ENCODE data around the gene FSTL5. TPM values are rescaled to one million over a fixed set of nuclear protein-coding genes. Genes with fewer than 3 reads are reported as not detected.

The FSTL5 gene
- total and polyA plus RNA-seq, 2 experiments from 2014 or later: 0.29 to 0.57 TPM

- H2AFZ ChIP-seq: no peak overlapping the region
- no peaks in the 10 kb centered on the region for H3K36me3 ChIP-seq (replicated peaks; ENCODE audit: insufficient read depth, low read depth)
These were observed 349.9 kb downstream of the FSTL5 start for GRCh38 chr4:161813889-161814288.

DNA sequence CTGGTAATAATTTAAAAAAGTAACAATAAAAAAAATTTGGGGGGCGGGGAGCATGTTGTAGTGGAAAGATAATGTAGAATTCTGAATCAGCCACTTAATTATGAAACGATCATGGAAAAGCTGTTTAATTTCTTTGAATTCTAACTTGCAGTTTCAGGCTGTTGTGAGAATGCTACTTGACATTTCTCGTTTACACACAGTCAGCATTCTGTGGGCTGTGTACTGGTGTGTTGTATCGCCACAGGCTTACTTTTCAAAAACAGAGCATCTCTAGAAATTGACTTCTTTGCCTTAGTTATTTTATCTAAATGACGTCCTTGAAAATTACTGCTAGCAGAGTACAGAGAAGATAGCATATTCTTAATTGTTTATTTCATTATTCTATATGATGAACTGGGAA, 350.4 kb downstream of the FSTL5 start:
- Histone ChIP-seq H3K9me2 (replicated peaks; ENCODE audit: insufficient read depth) (no peaks in the 10 kb centered on the region), H3K27me3 (no peaks in the 10 kb centered on the region), H2AFZ (no peak overlapping the region), H3K4me2 (no peak overlapping the region), H4K20me1 (ENCODE audit: insufficient read depth, poor library complexity, severe bottlenecking) (no peaks in the 10 kb centered on the region), H3K79me2 (no peaks in the 10 kb centered on the region), H3K4me3 (no peak overlapping the region), H3K4me1 (ENCODE audit: insufficient read depth) (no peaks in the 10 kb centered on the region), H3K9me3 (ENCODE audit: low read depth) (no peaks in the 10 kb centered on the region), H3K36me3 (replicated peaks; ENCODE audit: insufficient read depth, low read depth) (no peaks in the 10 kb centered on the region), H3K27ac (no peak overlapping the region)
- TF ChIP-seq CTCF (IDR thresholded peaks at IDR 0.05; ENCODE audit: poor library complexity) (no peak), EZH2 (IDR thresholded peaks at IDR 0.05; ENCODE audit: borderline replicate concordance) (no peak), EZH2phosphoT487 (IDR thresholded peaks at IDR 0.05; ENCODE audit: low read depth, severe bottlenecking, unreplicated experiment) (no peak)
- no peak for DNase-seq (ENCODE audit: low spot score)
- 75% methylated on average over 5 of the region's 5 CpGs for WGBS (ENCODE audit: low lambda C conversion rate, missing lambda C conversion rate)

More at GRCh38 chr4:161813889-161814288, 349.9 kb downstream of the FSTL5 start:
- Histone ChIP-seq H3K4me2 (no peak overlapping the region), H3K9me2 (replicated peaks; ENCODE audit: insufficient read depth) (no peaks in the 10 kb centered on the region), H4K20me1 (ENCODE audit: insufficient read depth, poor library complexity, severe bottlenecking) (no peaks in the 10 kb centered on the region), H3K27ac (no peak overlapping the region), H3K4me3 (no peak overlapping the region), H3K9me3 (ENCODE audit: low read depth) (no peaks in the 10 kb centered on the region), H3K4me1 (ENCODE audit: insufficient read depth) (no peaks in the 10 kb centered on the region), H3K27me3 (no peaks in the 10 kb centered on the region), H3K79me2 (no peaks in the 10 kb centered on the region)
- TF ChIP-seq EZH2 (IDR thresholded peaks at IDR 0.05; ENCODE audit: borderline replicate concordance): no peak
- TF ChIP-seq EZH2phosphoT487 (IDR thresholded peaks at IDR 0.05; ENCODE audit: low read depth, severe bottlenecking, unreplicated experiment): no peak
- TF ChIP-seq CTCF (IDR thresholded peaks at IDR 0.05; ENCODE audit: poor library complexity): no peak
- DNase-seq (ENCODE audit: low spot score): no peak

DNA sequence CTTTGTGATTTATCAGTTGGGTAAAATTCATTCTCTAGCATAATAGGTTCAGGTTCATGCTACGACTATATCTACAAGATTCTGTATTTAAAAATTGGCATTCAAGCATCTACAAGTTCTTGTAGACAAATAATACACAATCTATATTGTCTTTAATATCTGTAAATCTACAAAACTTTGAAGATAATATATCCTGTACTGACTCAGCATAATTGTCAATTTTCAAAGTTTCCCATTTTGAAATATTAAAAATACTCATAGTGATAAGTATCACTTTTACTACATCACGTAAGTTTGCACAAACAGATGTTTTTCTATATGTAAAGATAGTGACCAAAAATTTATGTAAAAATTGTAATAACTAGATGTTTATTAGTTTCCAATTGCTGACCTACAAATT, 360.6 kb downstream of the FSTL5 start:
- Histone ChIP-seq H3K4me1 (ENCODE audit: insufficient read depth) (no peaks in the 10 kb centered on the region), H3K27me3 (no peaks in the 10 kb centered on the region), H2AFZ (no peak overlapping the region), H3K27ac (no peak overlapping the region), H3K4me2 (no peak overlapping the region), H3K9me2 (replicated peaks; ENCODE audit: insufficient read depth) (no peaks in the 10 kb centered on the region), H4K20me1 (ENCODE audit: insufficient read depth, poor library complexity, severe bottlenecking) (no peaks in the 10 kb centered on the region), H3K4me3 (no peak overlapping the region), H3K36me3 (replicated peaks; ENCODE audit: insufficient read depth, low read depth) (no peaks in the 10 kb centered on the region), H3K79me2 (no peaks in the 10 kb centered on the region), H3K9me3 (ENCODE audit: low read depth) (no peaks in the 10 kb centered on the region)
- TF ChIP-seq CTCF (IDR thresholded peaks at IDR 0.05; ENCODE audit: poor library complexity) (no peak), EZH2phosphoT487 (IDR thresholded peaks at IDR 0.05; ENCODE audit: low read depth, severe bottlenecking, unreplicated experiment) (no peak)
- 94% methylated on average over 2 of the region's 2 CpGs for WGBS (ENCODE audit: low lambda C conversion rate, missing lambda C conversion rate)
- DNase-seq (ENCODE audit: low spot score): no peak

GRCh38 chr4:161799710-161800109, 364.1 kb downstream of the FSTL5 start:
- no peak overlapping the region for H3K27ac ChIP-seq
- no peak overlapping the region for H2AFZ ChIP-seq
- TF ChIP-seq EZH2phosphoT487 (IDR thresholded peaks at IDR 0.05; ENCODE audit: low read depth, severe bottlenecking, unreplicated experiment): no peak
- no peak for TF ChIP-seq EZH2 (IDR thresholded peaks at IDR 0.05; ENCODE audit: borderline replicate concordance)
- TF ChIP-seq CTCF (IDR thresholded peaks at IDR 0.05; ENCODE audit: poor library complexity): no peak
- no peaks in the 10 kb centered on the region for H3K36me3 ChIP-seq (replicated peaks; ENCODE audit: insufficient read depth, low read depth)
- no peaks in the 10 kb centered on the region for H3K79me2 ChIP-seq
- H3K4me3 ChIP-seq: no peak overlapping the region
- 48% methylated on average over 3 of the region's 3 CpGs for whole genome bisulfite sequencing (ENCODE audit: low lambda C conversion rate, missing lambda C conversion rate)
- no peaks in the 10 kb centered on the region for H3K27me3 ChIP-seq
- no peaks in the 10 kb centered on the region for H4K20me1 ChIP-seq (ENCODE audit: insufficient read depth, poor library complexity, severe bottlenecking)
- H3K4me2 ChIP-seq: no peak overlapping the region
- H3K9me3 ChIP-seq (ENCODE audit: low read depth): no peaks in the 10 kb centered on the region
- DNase-seq (ENCODE audit: low spot score): no peak
- no peaks in the 10 kb centered on the region for H3K4me1 ChIP-seq (ENCODE audit: insufficient read depth)
- no peaks in the 10 kb centered on the region for H3K9me2 ChIP-seq (replicated peaks; ENCODE audit: insufficient read depth)

All from hepatocyte (in vitro differentiated cells).